Fibroblast of lung (primary cell): ENCODE results near the gene AFF2. TPM values are rescaled to one million over a fixed set of nuclear protein-coding genes. Genes with fewer than 3 reads are reported as not detected.

ENCODE experiments used
- DNase-seq, 2 donors: peaks; one replicate each; pipeline versions ENCODE4 v3.0.0 to v3.0.0-alpha.2; 2010; ENCODE audit warnings: low read depth in 2 of 2
- H2AFZ ChIP-seq: 2 replicates; pipeline ENCODE4 v1.5.1; 2012; ENCODE audit warnings: low read length, control low read depth, inconsistent platforms
- H3K27ac ChIP-seq: 2 replicates; pipeline ENCODE4 v1.5.1; 2011; ENCODE audit warnings: low read length, control low read depth; ENCODE audit not compliant: insufficient read depth
- H3K27me3 ChIP-seq: 2 replicates; pipeline ENCODE4 v1.5.1; 2011; ENCODE audit warnings: mild to moderate bottlenecking, low read length; ENCODE audit not compliant: control insufficient read depth, insufficient read depth
- H3K36me3 ChIP-seq: 2 replicates; pipeline ENCODE4 v1.5.1; 2011; ENCODE audit warnings: low read length; ENCODE audit not compliant: control insufficient read depth, insufficient read depth
- H3K4me1 ChIP-seq: 2 replicates; pipeline ENCODE4 v1.5.1; 2011; ENCODE audit warnings: low read length; ENCODE audit not compliant: control insufficient read depth, insufficient read depth; ENCODE audit errors: extremely low read depth
- H3K4me2 ChIP-seq: 2 replicates; pipeline ENCODE4 v1.5.1; 2011; ENCODE audit warnings: low read length, control low read depth; ENCODE audit not compliant: insufficient read depth; ENCODE audit errors: extremely low read depth
- H3K4me3 ChIP-seq, 4 experiments: fragments of 200-600 bp in 1 of 4; sonication (generic) in 1 of 4; replicated peaks in 1 of 4; 2 replicates each; pipeline ENCODE4 v1.5.1; 2011 to 2016; ENCODE audit warnings: low read length in 4 of 4, low read depth in 3 of 4, mild to moderate bottlenecking in 3 of 4, control low read depth in 2 of 4, inconsistent platforms in 1 of 4, mixed read lengths in 1 of 4; ENCODE audit not compliant: insufficient read depth in 1 of 4; ENCODE audit errors: control extremely low read depth in 1 of 4
- H3K79me2 ChIP-seq: 2 replicates; pipeline ENCODE4 v1.5.1; 2012; ENCODE audit warnings: mild to moderate bottlenecking, low read length, inconsistent platforms; ENCODE audit not compliant: control insufficient read depth, insufficient read depth
- H3K9ac ChIP-seq: 2 replicates; pipeline ENCODE4 v1.5.1; 2011; ENCODE audit warnings: mild to moderate bottlenecking, low read length, control low read depth; ENCODE audit not compliant: insufficient read depth
- H3K9me3 ChIP-seq: 2 replicates; pipeline ENCODE4 v1.5.1; 2012; ENCODE audit warnings: low read depth, low read length; ENCODE audit not compliant: control insufficient read depth, insufficient read depth
- H4K20me1 ChIP-seq: 2 replicates; pipeline ENCODE4 v1.5.1; 2011; ENCODE audit warnings: low read length; ENCODE audit not compliant: control insufficient read depth, insufficient read depth; ENCODE audit errors: extremely low read depth
- EZH2 ChIP-seq: IDR thresholded peaks from 2 replicates; pipeline ENCODE4 v1.5.1; 2012; ENCODE audit warnings: low read length, control low read depth, mild to moderate bottlenecking; ENCODE audit errors: missing control alignments
- polyA plus RNA-seq, 2 donors: library from polyadenylated mRNA; depleted of rRNA in 1 of 2; stranded (reverse) in 1 of 2; unstranded in 1 of 2; fragments of >200 nt; gene quantifications; 2 replicates each; pipeline ENCODE4 v1.2.1, GENCODE V29; 2011 to 2012; ENCODE audit warnings: missing spikeins in 1 of 2
- total RNA-seq: library from RNA; depleted of rRNA; stranded (reverse); fragments of >200 nt; gene quantifications from 2 replicates; pipeline ENCODE4 v1.2.1, GENCODE V29; 2014
- TF ChIP-seq, protein P1 (sequence below), 2 donors: IDR thresholded peaks in 1 of 2; conservative IDR thresholded peaks in 1 of 2; 1 replicate in 1 of 2; 2 replicates in 1 of 2; pipeline ENCODE4 v1.5.1; 2011 to 2012; ENCODE audit warnings: low read length in 2 of 2, control low read depth in 1 of 2, inconsistent platforms in 1 of 2, low read depth in 1 of 2, mild to moderate bottlenecking in 1 of 2

AFF2 gene
- total and polyA plus RNA-seq, 2 donors (not counting 1 experiment from before 2014, with no cell fraction given) = under 0.01 to 0.05 TPM

DNA sequence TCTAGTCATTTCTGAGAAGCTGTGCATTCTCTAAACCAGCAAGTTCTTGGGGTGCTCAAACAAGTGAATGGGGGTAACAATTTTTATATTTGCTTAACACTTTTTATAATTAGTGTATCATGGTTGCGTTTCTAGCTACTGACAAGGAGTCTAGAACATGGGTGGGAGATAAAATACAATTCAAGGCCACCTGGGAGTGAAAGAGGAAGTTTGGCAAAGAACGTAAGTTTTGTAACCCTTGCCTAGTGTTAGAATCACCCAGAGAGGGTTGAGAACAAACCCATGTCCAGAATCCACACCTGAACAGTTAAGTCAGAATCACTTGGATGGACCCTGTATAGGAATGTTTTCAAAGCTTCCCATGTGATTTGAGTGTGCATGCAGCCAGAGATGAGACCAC, 92.7 kb downstream of the AFF2 start:
- Histone ChIP-seq H3K9ac (no peak overlapping the region), H3K4me1 (no peaks in the 10 kb centered on the region), H3K4me3 (no peak overlapping the region), H2AFZ (no peak overlapping the region), H4K20me1 (no peaks in the 10 kb centered on the region), H3K36me3 (no peaks in the 10 kb centered on the region), H3K79me2 (no peaks in the 10 kb centered on the region), H3K27ac (no peak overlapping the region), H3K9me3 (no peaks in the 10 kb centered on the region), H3K4me2 (no peak overlapping the region), H3K27me3 (no peaks in the 10 kb centered on the region)
- DNase-seq = no peak
- TF ChIP-seq EZH2 = no peak
- TF ChIP-seq, protein P1, sequence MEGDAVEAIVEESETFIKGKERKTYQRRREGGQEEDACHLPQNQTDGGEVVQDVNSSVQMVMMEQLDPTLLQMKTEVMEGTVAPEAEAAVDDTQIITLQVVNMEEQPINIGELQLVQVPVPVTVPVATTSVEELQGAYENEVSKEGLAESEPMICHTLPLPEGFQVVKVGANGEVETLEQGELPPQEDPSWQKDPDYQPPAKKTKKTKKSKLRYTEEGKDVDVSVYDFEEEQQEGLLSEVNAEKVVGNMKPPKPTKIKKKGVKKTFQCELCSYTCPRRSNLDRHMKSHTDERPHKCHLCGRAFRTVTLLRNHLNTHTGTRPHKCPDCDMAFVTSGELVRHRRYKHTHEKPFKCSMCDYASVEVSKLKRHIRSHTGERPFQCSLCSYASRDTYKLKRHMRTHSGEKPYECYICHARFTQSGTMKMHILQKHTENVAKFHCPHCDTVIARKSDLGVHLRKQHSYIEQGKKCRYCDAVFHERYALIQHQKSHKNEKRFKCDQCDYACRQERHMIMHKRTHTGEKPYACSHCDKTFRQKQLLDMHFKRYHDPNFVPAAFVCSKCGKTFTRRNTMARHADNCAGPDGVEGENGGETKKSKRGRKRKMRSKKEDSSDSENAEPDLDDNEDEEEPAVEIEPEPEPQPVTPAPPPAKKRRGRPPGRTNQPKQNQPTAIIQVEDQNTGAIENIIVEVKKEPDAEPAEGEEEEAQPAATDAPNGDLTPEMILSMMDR (conservative IDR thresholded peaks at IDR 0.05 in 1 of 2, IDR thresholded peaks at IDR 0.05 in 1 of 2; ENCODE audit: low read depth in 1 of 2, low read length in 2 of 2) = no peak

- Histone ChIP-seq H3K4me3 (no peak overlapping the region), H4K20me1 (no peaks in the 10 kb centered on the region), H3K27ac (no peak overlapping the region), H3K9me3 (no peaks in the 10 kb centered on the region), H2AFZ (no peak overlapping the region), H3K4me2 (no peak overlapping the region), H3K79me2 (no peaks in the 10 kb centered on the region), H3K27me3 (no peaks in the 10 kb centered on the region), H3K9ac (no peak overlapping the region), H3K4me1 (no peaks in the 10 kb centered on the region), H3K36me3 (no peaks in the 10 kb centered on the region)
- no peak for TF ChIP-seq EZH2
- TF ChIP-seq, protein P1 (conservative IDR thresholded peaks at IDR 0.05 in 1 of 2, IDR thresholded peaks at IDR 0.05 in 1 of 2; ENCODE audit: low read depth in 1 of 2, low read length in 2 of 2) = no peak
- DNase-seq = no peak
Observed at GRCh38 chrX:148593987-148594386, 93.6 kb downstream of the AFF2 start.

DNA sequence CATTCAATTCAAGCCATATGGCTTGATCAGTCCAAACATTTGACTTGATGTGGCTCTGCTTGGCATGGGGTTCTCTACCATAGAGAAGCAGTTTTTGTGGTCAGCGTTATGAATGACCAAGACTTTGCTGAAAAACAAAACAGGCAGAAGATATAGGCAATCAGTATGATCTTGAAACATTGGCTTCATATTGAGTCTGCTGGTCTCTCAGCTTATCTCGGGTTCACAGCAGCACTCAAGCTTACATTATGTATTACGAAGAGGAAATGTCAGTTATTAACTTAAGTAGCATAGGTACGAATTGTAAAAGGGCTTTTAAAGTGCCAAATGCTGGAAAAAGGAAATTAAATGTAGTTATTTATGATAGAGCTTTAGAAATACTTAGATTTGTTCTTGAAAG, 99.0 kb downstream of the AFF2 start:
- H3K79me2 ChIP-seq = no peaks in the 10 kb centered on the region
- no peak for DNase-seq
- H3K36me3 ChIP-seq = no peaks in the 10 kb centered on the region

More for the DNA sequence above, 99.0 kb downstream of the AFF2 start:
- Histone ChIP-seq H2AFZ (no peak overlapping the region), H3K4me1 (no peaks in the 10 kb centered on the region), H3K27me3 (no peaks in the 10 kb centered on the region), H3K9me3 (no peaks in the 10 kb centered on the region), H3K27ac (no peak overlapping the region), H3K4me3 (no peak overlapping the region), H4K20me1 (no peaks in the 10 kb centered on the region), H3K9ac (no peak overlapping the region), H3K4me2 (no peak overlapping the region)
- TF ChIP-seq EZH2 = no peak
- TF ChIP-seq, protein P1 (conservative IDR thresholded peaks at IDR 0.05 in 1 of 2, IDR thresholded peaks at IDR 0.05 in 1 of 2; ENCODE audit: low read depth in 1 of 2, low read length in 2 of 2) = no peak
